ENCODE data around the gene STRAP. TPM values are rescaled to one million over a fixed set of nuclear protein-coding genes. Genes with fewer than 3 reads are reported as not detected.

Gene STRAP
- polyA plus RNA-seq, 1 of the 3 experiments (the other 2 are of a cell fraction): 85.6 TPM

- Histone ChIP-seq H3K36me3 (replicated peaks in 1 of 2; ENCODE audit: control insufficient read depth in 1 of 2, insufficient read depth in 2 of 2, low read length in 1 of 2) (no peaks in the 10 kb centered on the region), H2AFZ (ENCODE audit: low read depth) (no peak overlapping the region), H3K4me3 (ENCODE audit: low read depth in 2 of 2, low read length in 1 of 2) (no peak overlapping the region), H4K20me1 (ENCODE audit: insufficient read depth) (no peaks in the 10 kb centered on the region), H3K9ac (no peak overlapping the region), H3K9me2 (no peaks in the 10 kb centered on the region), H3K4me2 (no peak overlapping the region), H3K4me1 (ENCODE audit: control insufficient read depth in 1 of 2, insufficient read depth in 2 of 2, low read depth in 1 of 2, low read length in 1 of 2) (no peaks in the 10 kb centered on the region), H3K9me3 (no peaks in the 10 kb centered on the region), H3K27me3 (ENCODE audit: insufficient read depth) (no peaks in the 10 kb centered on the region), H3K79me2 (ENCODE audit: insufficient read depth) (no peaks in the 10 kb centered on the region), H3F3A (replicated peaks; ENCODE audit: insufficient read depth) (no peaks in the 10 kb centered on the region), H3K27ac (ENCODE audit: low read depth in 2 of 2, low read length in 1 of 2) (no peak overlapping the region)
- POLR2A ChIA-PET: no interaction called here
- CTCF ChIA-PET: interaction anchor here (1.2 to 4.6 kb wide), 3 partner anchors 8 to 258 kb away, joined by 4 to 21 read pairs (median 10); no protein-coding TSS in a partner anchor
- DNase-seq: no peak
- no peak for TF ChIP-seq JUND (IDR thresholded peaks at IDR 0.05)
- TF ChIP-seq CHD2 (IDR thresholded peaks at IDR 0.05; ENCODE audit: low read length, partially characterized antibody): no peak
- no peak for TF ChIP-seq POLR2AphosphoS5 (IDR thresholded peaks at IDR 0.05; ENCODE audit: low read depth, low read length)
- no peak for TF ChIP-seq MEF2A (IDR thresholded peaks at IDR 0.05; ENCODE audit: borderline replicate concordance, low read depth)
- TF ChIP-seq FOXM1 (IDR thresholded peaks at IDR 0.05; ENCODE audit: low read depth): no peak
- TF ChIP-seq IRF3 (IDR thresholded peaks at IDR 0.05; ENCODE audit: low read depth, low read length): no peak
- TF ChIP-seq RXRA (IDR thresholded peaks at IDR 0.05; ENCODE audit: borderline replicate concordance, low read depth): no peak
- no peak for TF ChIP-seq YY1 (IDR thresholded peaks at IDR 0.05; ENCODE audit: low read depth)
- no peak for TF ChIP-seq REST (IDR thresholded peaks at IDR 0.05; ENCODE audit: low read depth, low read length)
- no peak for TF ChIP-seq NRF1 (IDR thresholded peaks at IDR 0.05; ENCODE audit: low read depth, low read length)
- TF ChIP-seq, protein P1, sequence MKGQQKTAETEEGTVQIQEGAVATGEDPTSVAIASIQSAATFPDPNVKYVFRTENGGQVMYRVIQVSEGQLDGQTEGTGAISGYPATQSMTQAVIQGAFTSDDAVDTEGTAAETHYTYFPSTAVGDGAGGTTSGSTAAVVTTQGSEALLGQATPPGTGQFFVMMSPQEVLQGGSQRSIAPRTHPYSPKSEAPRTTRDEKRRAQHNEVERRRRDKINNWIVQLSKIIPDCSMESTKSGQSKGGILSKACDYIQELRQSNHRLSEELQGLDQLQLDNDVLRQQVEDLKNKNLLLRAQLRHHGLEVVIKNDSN (IDR thresholded peaks at IDR 0.05; ENCODE audit: borderline replicate concordance, low read depth): no peak
- no peak for TF ChIP-seq GABPA (IDR thresholded peaks at IDR 0.05; ENCODE audit: low read depth)
- no peak for TF ChIP-seq FOXJ3 (CRISPR knock-in tag; IDR thresholded peaks at IDR 0.05)
- TF ChIP-seq TCF12 (IDR thresholded peaks at IDR 0.05): no peak
- TF ChIP-seq FOSL2 (IDR thresholded peaks at IDR 0.05; ENCODE audit: borderline replicate concordance, low read depth): no peak
- TF ChIP-seq RCOR1 (IDR thresholded peaks at IDR 0.05; ENCODE audit: low read length): no peak
- TF ChIP-seq MXI1 (IDR thresholded peaks at IDR 0.05; ENCODE audit: low read depth, low read length): no peak
- no peak for TF ChIP-seq RFX5 (IDR thresholded peaks at IDR 0.05; ENCODE audit: low read length)
- TF ChIP-seq, protein P2, sequence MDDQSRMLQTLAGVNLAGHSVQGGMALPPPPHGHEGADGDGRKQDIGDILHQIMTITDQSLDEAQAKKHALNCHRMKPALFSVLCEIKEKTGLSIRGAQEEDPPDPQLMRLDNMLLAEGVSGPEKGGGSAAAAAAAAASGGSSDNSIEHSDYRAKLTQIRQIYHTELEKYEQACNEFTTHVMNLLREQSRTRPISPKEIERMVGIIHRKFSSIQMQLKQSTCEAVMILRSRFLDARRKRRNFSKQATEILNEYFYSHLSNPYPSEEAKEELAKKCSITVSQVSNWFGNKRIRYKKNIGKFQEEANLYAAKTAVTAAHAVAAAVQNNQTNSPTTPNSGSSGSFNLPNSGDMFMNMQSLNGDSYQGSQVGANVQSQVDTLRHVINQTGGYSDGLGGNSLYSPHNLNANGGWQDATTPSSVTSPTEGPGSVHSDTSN (IDR thresholded peaks at IDR 0.05): no peak
- no peak for TF ChIP-seq EP300 (IDR thresholded peaks at IDR 0.05; ENCODE audit: borderline replicate concordance in 1 of 2, low read depth in 1 of 2, low read length in 1 of 2)
- WGBS (ENCODE audit: low lambda C conversion rate): 96% methylated on average over 1 of the region's 1 CpG
These were observed 33.6 kb upstream of the STRAP start for GRCh38 chr12:15848606-15849005.

Data from SK-N-SH (cell line).